H1 (cell line): ENCODE data around the gene AP4M1.

Experiments used
- FOSL1 ChIP-seq: IDR thresholded peaks from 2 replicates; pipeline ENCODE4 v1.6.1; 2011; ENCODE audit warnings: mild to moderate bottlenecking, low read depth, low read length, moderate library complexity; ENCODE audit not compliant: insufficient read depth
- JUND ChIP-seq: IDR thresholded peaks from 2 replicates; pipeline ENCODE4 v1.6.1; 2011; ENCODE audit warnings: mild to moderate bottlenecking, improper control_type of control experiment, low read length
- NANOG ChIP-seq: IDR thresholded peaks from 2 replicates; pipeline ENCODE4 v1.6.1; 2011; ENCODE audit warnings: low read length, low read depth, mild to moderate bottlenecking, inconsistent platforms; ENCODE audit not compliant: insufficient read depth, poor library complexity, severe bottlenecking
- POLR2AphosphoS5 ChIP-seq: IDR thresholded peaks from 2 replicates; pipeline ENCODE4 v1.6.1; 2011; ENCODE audit warnings: low read depth, low read length
- SIN3A ChIP-seq, 2 experiments: IDR thresholded peaks in 1 of 2; conservative IDR thresholded peaks in 1 of 2; 2 replicates each; pipeline ENCODE4 v1.6.1; 2011 to 2012; ENCODE audit warnings: low read length in 2 of 2, improper control_type of control experiment in 1 of 2, low read depth in 1 of 2, mild to moderate bottlenecking in 1 of 2
- SUZ12 ChIP-seq: fragments of 200-600 bp; sonication (generic); IDR thresholded peaks from 2 replicates; pipeline ENCODE4 v1.6.1; 2012; ENCODE audit warnings: mild to moderate bottlenecking, inconsistent platforms, low read length, moderate library complexity, mixed read lengths
- TEAD4 ChIP-seq: IDR thresholded peaks from 2 replicates; pipeline ENCODE4 v1.6.1; 2012; ENCODE audit warnings: low read depth, low read length, inconsistent platforms, mixed read lengths
- TF ChIP-seq, protein P1 (sequence below): IDR thresholded peaks from 2 replicates; pipeline ENCODE4 v1.6.1; 2012; ENCODE audit warnings: inconsistent platforms
- TF ChIP-seq, protein P2 (sequence below): IDR thresholded peaks from 2 replicates; pipeline ENCODE4 v1.6.1; 2012; ENCODE audit warnings: low read length, inconsistent platforms
- TF ChIP-seq, protein P3 (sequence below): IDR thresholded peaks from 2 replicates; pipeline ENCODE4 v1.6.1; 2012; ENCODE audit warnings: inconsistent platforms

- TF ChIP-seq, protein P1, sequence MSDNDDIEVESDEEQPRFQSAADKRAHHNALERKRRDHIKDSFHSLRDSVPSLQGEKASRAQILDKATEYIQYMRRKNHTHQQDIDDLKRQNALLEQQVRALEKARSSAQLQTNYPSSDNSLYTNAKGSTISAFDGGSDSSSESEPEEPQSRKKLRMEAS, result no peak
- TF ChIP-seq TEAD4 (no peak), SIN3A (conservative IDR thresholded peaks at IDR 0.05 in 1 of 2, IDR thresholded peaks at IDR 0.05 in 1 of 2; ENCODE audit: low read depth in 1 of 2, low read length in 2 of 2) (no peak), POLR2AphosphoS5 (no peak), FOSL1 (no peak), SUZ12 (no peak), NANOG (no peak), JUND (no peak)
- TF ChIP-seq, protein P2, sequence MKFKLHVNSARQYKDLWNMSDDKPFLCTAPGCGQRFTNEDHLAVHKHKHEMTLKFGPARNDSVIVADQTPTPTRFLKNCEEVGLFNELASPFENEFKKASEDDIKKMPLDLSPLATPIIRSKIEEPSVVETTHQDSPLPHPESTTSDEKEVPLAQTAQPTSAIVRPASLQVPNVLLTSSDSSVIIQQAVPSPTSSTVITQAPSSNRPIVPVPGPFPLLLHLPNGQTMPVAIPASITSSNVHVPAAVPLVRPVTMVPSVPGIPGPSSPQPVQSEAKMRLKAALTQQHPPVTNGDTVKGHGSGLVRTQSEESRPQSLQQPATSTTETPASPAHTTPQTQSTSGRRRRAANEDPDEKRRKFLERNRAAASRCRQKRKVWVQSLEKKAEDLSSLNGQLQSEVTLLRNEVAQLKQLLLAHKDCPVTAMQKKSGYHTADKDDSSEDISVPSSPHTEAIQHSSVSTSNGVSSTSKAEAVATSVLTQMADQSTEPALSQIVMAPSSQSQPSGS, result no peak
- TF ChIP-seq, protein P3, sequence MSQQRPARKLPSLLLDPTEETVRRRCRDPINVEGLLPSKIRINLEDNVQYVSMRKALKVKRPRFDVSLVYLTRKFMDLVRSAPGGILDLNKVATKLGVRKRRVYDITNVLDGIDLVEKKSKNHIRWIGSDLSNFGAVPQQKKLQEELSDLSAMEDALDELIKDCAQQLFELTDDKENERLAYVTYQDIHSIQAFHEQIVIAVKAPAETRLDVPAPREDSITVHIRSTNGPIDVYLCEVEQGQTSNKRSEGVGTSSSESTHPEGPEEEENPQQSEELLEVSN, result no peak
Measured at GRCh38 chr7:100063376-100063775, 38.1 kb upstream of the AP4M1 start.
